PC-9 (cell line): ENCODE data around the gene CNTN1.

Source experiments
- CTCF ChIP-seq: fragments of 200-600 bp; sonication (generic); conservative IDR thresholded peaks from 2 replicates; pipeline ENCODE4 v1.6.1; 2017; ENCODE audit warnings: mixed run types, antibody characterized with exemption, mild to moderate bottlenecking, moderate library complexity
- EZH2 ChIP-seq: fragments of 200-600 bp; sonication (generic); IDR thresholded peaks from 2 replicates; pipeline ENCODE4 v1.8.0; 2017; ENCODE audit warnings: antibody characterized with exemption, low read depth

DNA sequence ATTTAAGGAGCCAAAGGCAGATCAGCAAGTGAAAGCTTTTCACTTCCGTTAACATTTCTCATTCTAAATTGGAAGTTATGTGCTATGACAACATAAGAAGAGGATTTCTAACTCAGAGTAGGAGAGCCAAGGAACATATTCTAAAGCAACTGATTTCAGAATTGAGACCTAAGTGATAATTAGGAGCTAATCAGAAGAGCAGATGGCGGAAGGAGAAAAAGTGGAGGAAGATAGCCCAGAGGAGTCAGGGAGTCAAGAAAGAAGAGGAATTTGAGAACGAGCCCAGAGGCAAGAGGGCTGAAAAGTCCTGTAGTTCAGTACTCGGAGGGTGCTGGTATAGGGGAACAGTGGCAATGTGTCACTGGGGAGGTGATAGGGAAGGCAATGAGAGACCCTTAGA lies 162.4 kb downstream of the CNTN1 start:
- no peak for TF ChIP-seq CTCF
- no peak for TF ChIP-seq EZH2
